Measurements from ENCODE around the gene FAM3C. TPM values are rescaled to one million over a fixed set of nuclear protein-coding genes. Genes with fewer than 3 reads are reported as not detected.

FAM3C gene
- total and polyA plus RNA-seq, 5 donors from 2014 or later = 4.0 to 13.1 (median 5.8) TPM

GRCh38 chr7:121406461-121406860, 10.4 kb upstream of the FAM3C start:
- Mint-ChIP-seq H3K4me3 (no peak overlapping the region), H3K27ac (no peak overlapping the region), H3K36me3 (no peaks in the 10 kb centered on the region), H3K9me3 (peaks cover 0 to 3% (median 0%) of the 10 kb centered on the region in 7 donors), H3K27me3 (peaks cover 11% of the 10 kb centered on the region), H3K4me1 (peaks cover 0 to 4% (median 2%) of the 10 kb centered on the region in 4 donors)
- no peaks in the 10 kb centered on the region for H3K4me1 ChIP-seq (ENCODE audit: control insufficient read depth, insufficient read depth, low read length, poor library complexity, severe bottlenecking)
- no peaks in the 10 kb centered on the region for H3K36me3 ChIP-seq (ENCODE audit: control insufficient read depth, insufficient read depth, low read length)
- H3K4me3 ChIP-seq (ENCODE audit: low read depth, low read length) = no peak overlapping the region
- H3K27me3 ChIP-seq (ENCODE audit: control insufficient read depth, insufficient read depth, low read length) = peaks cover 9% of the 10 kb centered on the region
- ATAC-seq (ENCODE audit: low read depth in 2 of 2) (no peak), DNase-seq (no peak)
- no peaks in the 10 kb centered on the region for H3K9me3 ChIP-seq (ENCODE audit: control insufficient read depth in 2 of 2, low read length in 2 of 2)
- H3K27ac ChIP-seq (ENCODE audit: insufficient read depth, low read length, poor library complexity, severe bottlenecking) = no peak overlapping the region

- DNase-seq (no peak), ATAC-seq (ENCODE audit: low read depth in 2 of 2) (no peak)
- no peak overlapping the region for H3K27ac Mint-ChIP-seq
- no peak overlapping the region for H3K27ac ChIP-seq (ENCODE audit: insufficient read depth, low read length, poor library complexity, severe bottlenecking)
- no peak overlapping the region for H3K4me3 Mint-ChIP-seq
- peaks cover 9% of the 10 kb centered on the region for H3K27me3 ChIP-seq (ENCODE audit: control insufficient read depth, insufficient read depth, low read length)
- H3K36me3 Mint-ChIP-seq = no peaks in the 10 kb centered on the region
- peaks cover 5% of the 10 kb centered on the region for H3K27me3 Mint-ChIP-seq
- H3K9me3 ChIP-seq (ENCODE audit: control insufficient read depth in 2 of 2, low read length in 2 of 2) = no peaks in the 10 kb centered on the region
- no peaks in the 10 kb centered on the region for H3K4me1 ChIP-seq (ENCODE audit: control insufficient read depth, insufficient read depth, low read length, poor library complexity, severe bottlenecking)
- H3K36me3 ChIP-seq (ENCODE audit: control insufficient read depth, insufficient read depth, low read length) = no peaks in the 10 kb centered on the region
- H3K4me3 ChIP-seq (ENCODE audit: low read depth, low read length) = no peak overlapping the region
- H3K4me1 Mint-ChIP-seq = no peaks in the 10 kb centered on the region
- peaks cover 0 to 3% (median 0%) of the 10 kb centered on the region in 7 donors for H3K9me3 Mint-ChIP-seq
Observed at GRCh38 chr7:121404348-121404747, 8.2 kb upstream of the FAM3C start.

- H3K36me3 Mint-ChIP-seq = no peaks in the 10 kb centered on the region
- H3K27me3 ChIP-seq (ENCODE audit: control insufficient read depth, insufficient read depth, low read length) = peaks cover 6% of the 10 kb centered on the region
Observed at GRCh38 chr7:121402701-121403100, 6.6 kb upstream of the FAM3C start.

GRCh38 chr7:121401896-121402295, 5.8 kb upstream of the FAM3C start:
- H3K27me3 ChIP-seq (ENCODE audit: control insufficient read depth, insufficient read depth, low read length) = peaks cover 3% of the 10 kb centered on the region
- no peak for ATAC-seq (ENCODE audit: low read depth in 2 of 2)
- H3K4me1 ChIP-seq (ENCODE audit: control insufficient read depth, insufficient read depth, low read length, poor library complexity, severe bottlenecking) = peaks cover under 1% of the 10 kb centered on the region
- H3K9me3 Mint-ChIP-seq = peaks cover 0 to 3% (median 0%) of the 10 kb centered on the region in 7 donors
- no peak overlapping the region for H3K27ac Mint-ChIP-seq
- no peak overlapping the region for H3K27ac ChIP-seq (ENCODE audit: insufficient read depth, low read length, poor library complexity, severe bottlenecking)
- no peaks in the 10 kb centered on the region for H3K9me3 ChIP-seq (ENCODE audit: control insufficient read depth in 2 of 2, low read length in 2 of 2)
- no peaks in the 10 kb centered on the region for H3K4me1 Mint-ChIP-seq
- H3K36me3 ChIP-seq (ENCODE audit: control insufficient read depth, insufficient read depth, low read length) = no peaks in the 10 kb centered on the region
- no peak overlapping the region for H3K4me3 Mint-ChIP-seq
- H3K4me3 ChIP-seq (ENCODE audit: low read depth, low read length) = no peak overlapping the region
- no peaks in the 10 kb centered on the region for H3K36me3 Mint-ChIP-seq
- peaks cover under 1% of the 10 kb centered on the region for H3K27me3 Mint-ChIP-seq
- no peak for DNase-seq

More at GRCh38 chr7:121402701-121403100, 6.6 kb upstream of the FAM3C start:
- no peak for DNase-seq
- Histone ChIP-seq H3K4me1 (ENCODE audit: control insufficient read depth, insufficient read depth, low read length, poor library complexity, severe bottlenecking) (no peaks in the 10 kb centered on the region), H3K36me3 (ENCODE audit: control insufficient read depth, insufficient read depth, low read length) (no peaks in the 10 kb centered on the region), H3K4me3 (ENCODE audit: low read depth, low read length) (no peak overlapping the region), H3K9me3 (ENCODE audit: control insufficient read depth in 2 of 2, low read length in 2 of 2) (no peaks in the 10 kb centered on the region), H3K27ac (ENCODE audit: insufficient read depth, low read length, poor library complexity, severe bottlenecking) (no peak overlapping the region)
- H3K27me3 Mint-ChIP-seq = peaks cover 5% of the 10 kb centered on the region
- ATAC-seq (ENCODE audit: low read depth in 2 of 2) = no peak
- H3K9me3 Mint-ChIP-seq = peaks cover 0 to 3% (median 0%) of the 10 kb centered on the region in 7 donors
- no peak overlapping the region for H3K4me3 Mint-ChIP-seq
- H3K4me1 Mint-ChIP-seq = no peaks in the 10 kb centered on the region
- H3K27ac Mint-ChIP-seq = no peak overlapping the region

GRCh38 chr7:121398246-121398645, 2.1 kb upstream of the FAM3C start:
- no peaks in the 10 kb centered on the region for H3K9me3 Mint-ChIP-seq
- no peaks in the 10 kb centered on the region for H3K9me3 ChIP-seq (ENCODE audit: control insufficient read depth in 2 of 2, low read length in 2 of 2)
- no peaks in the 10 kb centered on the region for H3K36me3 ChIP-seq (ENCODE audit: control insufficient read depth, insufficient read depth, low read length)
- no peak overlapping the region for H3K4me3 Mint-ChIP-seq
- peaks cover 19% of the 10 kb centered on the region for H3K4me1 ChIP-seq (ENCODE audit: control insufficient read depth, insufficient read depth, low read length, poor library complexity, severe bottlenecking)
- no peaks in the 10 kb centered on the region for H3K27me3 Mint-ChIP-seq
- no peak for ATAC-seq (ENCODE audit: low read depth in 2 of 2)
- H3K27me3 ChIP-seq (ENCODE audit: control insufficient read depth, insufficient read depth, low read length) = no peaks in the 10 kb centered on the region
- H3K4me1 Mint-ChIP-seq = peaks cover 3 to 23% (median 17%) of the 10 kb centered on the region in 4 donors
- H3K4me3 ChIP-seq (ENCODE audit: low read depth, low read length) = no peak overlapping the region
- DNase-seq = no peak
- H3K36me3 Mint-ChIP-seq = no peaks in the 10 kb centered on the region
- H3K27ac Mint-ChIP-seq = no peak overlapping the region
- H3K27ac ChIP-seq (ENCODE audit: insufficient read depth, low read length, poor library complexity, severe bottlenecking) = no peak overlapping the region

- H3K36me3 Mint-ChIP-seq = no peaks in the 10 kb centered on the region
- DNase-seq = no peak
- peak overlapping the region in 2 of 4 donors; percentile 39 to 89 for H3K4me3 Mint-ChIP-seq
- H3K4me1 Mint-ChIP-seq = peaks cover 3 to 26% (median 18%) of the 10 kb centered on the region in 4 donors
- H3K4me1 ChIP-seq (ENCODE audit: control insufficient read depth, insufficient read depth, low read length, poor library complexity, severe bottlenecking) = peaks cover 19% of the 10 kb centered on the region
- no peaks in the 10 kb centered on the region for H3K36me3 ChIP-seq (ENCODE audit: control insufficient read depth, insufficient read depth, low read length)
- no peaks in the 10 kb centered on the region for H3K27me3 ChIP-seq (ENCODE audit: control insufficient read depth, insufficient read depth, low read length)
- ATAC-seq (ENCODE audit: low read depth in 2 of 2) = no peak
- no peaks in the 10 kb centered on the region for H3K9me3 Mint-ChIP-seq
- H3K4me3 ChIP-seq (ENCODE audit: low read depth, low read length) = no peak overlapping the region
- H3K27ac ChIP-seq (ENCODE audit: insufficient read depth, low read length, poor library complexity, severe bottlenecking) = no peak overlapping the region
- H3K27ac Mint-ChIP-seq = no peak overlapping the region
- no peaks in the 10 kb centered on the region for H3K27me3 Mint-ChIP-seq
- H3K9me3 ChIP-seq (ENCODE audit: control insufficient read depth in 2 of 2, low read length in 2 of 2) = no peaks in the 10 kb centered on the region
Observed at GRCh38 chr7:121397822-121398221, 1.7 kb upstream of the FAM3C start.

- Histone ChIP-seq H3K36me3 (ENCODE audit: control insufficient read depth, insufficient read depth, low read length) (no peaks in the 10 kb centered on the region), H3K9me3 (ENCODE audit: control insufficient read depth in 2 of 2, low read length in 2 of 2) (no peaks in the 10 kb centered on the region), H3K4me3 (ENCODE audit: low read depth, low read length) (no peak overlapping the region), H3K27me3 (ENCODE audit: control insufficient read depth, insufficient read depth, low read length) (no peaks in the 10 kb centered on the region), H3K4me1 (ENCODE audit: control insufficient read depth, insufficient read depth, low read length, poor library complexity, severe bottlenecking) (peaks cover 19% of the 10 kb centered on the region), H3K27ac (ENCODE audit: insufficient read depth, low read length, poor library complexity, severe bottlenecking) (no peak overlapping the region)
- Mint-ChIP-seq H3K27ac (no peak overlapping the region), H3K9me3 (no peaks in the 10 kb centered on the region), H3K27me3 (no peaks in the 10 kb centered on the region), H3K4me3 (peak overlapping the region; percentile 39 to 89 (median 69)), H3K36me3 (no peaks in the 10 kb centered on the region), H3K4me1 (peaks cover 5 to 29% (median 21%) of the 10 kb centered on the region in 4 donors)
- ATAC-seq (ENCODE audit: low read depth in 2 of 2) (no peak), DNase-seq (no peak)
Observed at GRCh38 chr7:121397361-121397760, 1.3 kb upstream of the FAM3C start.

- H3K27me3 ChIP-seq (ENCODE audit: control insufficient read depth, insufficient read depth, low read length) = no peaks in the 10 kb centered on the region
- ATAC-seq (ENCODE audit: low read depth in 2 of 2) = peak; percentile 53 to 54
- H3K4me1 ChIP-seq (ENCODE audit: control insufficient read depth, insufficient read depth, low read length, poor library complexity, severe bottlenecking) = peaks cover 19% of the 10 kb centered on the region
- no peaks in the 10 kb centered on the region for H3K9me3 ChIP-seq (ENCODE audit: control insufficient read depth in 2 of 2, low read length in 2 of 2)
- Mint-ChIP-seq H3K27me3 (no peaks in the 10 kb centered on the region), H3K4me1 (peaks cover 17 to 39% (median 26%) of the 10 kb centered on the region in 4 donors), H3K4me3 (peak overlapping the region; percentile 89 to 95 (median 90)), H3K36me3 (peaks cover 4% of the 10 kb centered on the region), H3K27ac (peak overlapping the region; percentile 62 to 82 (median 75)), H3K9me3 (no peaks in the 10 kb centered on the region)
- peak overlapping the region; percentile 85 for H3K4me3 ChIP-seq (ENCODE audit: low read depth, low read length)
- no peaks in the 10 kb centered on the region for H3K36me3 ChIP-seq (ENCODE audit: control insufficient read depth, insufficient read depth, low read length)
- peak overlapping the region; percentile 65 for H3K27ac ChIP-seq (ENCODE audit: insufficient read depth, low read length, poor library complexity, severe bottlenecking)
- peak; percentile 41 to 54 (median 51) for DNase-seq
Observed at GRCh38 chr7:121395494-121395960, 581 bp downstream of the FAM3C start.

Data from CD4-positive, CD25-positive, alpha-beta regulatory T cell (primary cell).